GM19193 (cell line): ENCODE data around the gene MOAP1.

Experiments
- POLR2A ChIP-seq: IDR thresholded peaks from 4 replicates; pipeline ENCODE4 v1.6.1; 2011; ENCODE audit not compliant: insufficient read depth, insufficient read length; ENCODE audit errors: extremely low read depth

Gene MOAP1

DNA sequence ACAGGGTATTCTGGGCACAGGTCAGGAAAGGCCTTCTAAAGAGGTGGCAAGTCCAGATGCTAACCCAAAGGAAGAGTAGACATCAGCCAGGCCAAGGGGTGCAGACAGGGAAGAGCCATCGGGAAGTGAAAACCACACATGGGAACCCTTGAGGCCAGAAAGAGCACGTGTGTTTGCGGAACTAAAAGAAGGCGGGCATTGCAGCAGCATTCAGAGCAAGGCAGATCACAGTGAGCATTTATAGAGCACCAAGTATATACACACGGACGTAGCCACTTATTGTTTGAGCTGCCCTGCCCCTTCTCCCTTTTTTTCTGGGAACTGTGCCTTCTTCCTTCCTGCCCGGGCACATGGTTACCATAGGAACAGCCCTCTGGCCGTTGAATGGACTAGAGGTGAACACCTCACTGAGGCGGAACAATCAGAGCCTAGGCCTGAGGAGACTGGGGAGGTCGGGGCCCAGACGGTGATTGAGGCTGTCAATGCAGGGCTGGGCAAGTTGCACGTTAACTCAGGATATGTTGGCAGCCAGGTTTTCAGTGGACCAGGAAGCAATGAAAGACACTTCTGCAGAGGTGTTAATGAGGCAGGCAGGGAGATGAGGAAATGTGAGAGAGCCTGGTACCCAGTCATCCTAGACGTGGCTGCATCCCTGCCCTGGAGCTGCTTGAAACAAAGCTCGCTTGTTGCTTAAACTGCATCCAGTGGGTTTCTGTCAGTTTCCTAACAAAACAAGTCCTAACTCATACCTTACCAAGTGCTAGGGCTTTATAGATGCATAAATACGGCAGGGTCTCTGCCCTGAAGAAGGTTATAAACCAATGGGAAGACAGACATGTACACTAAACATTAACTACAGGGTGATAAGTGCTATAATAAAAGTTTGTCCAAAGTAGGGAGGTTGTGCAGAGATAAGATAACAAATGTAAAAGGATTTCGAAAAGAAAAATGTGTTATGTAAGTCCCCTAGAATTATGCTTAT lies 34.2 kb downstream of the MOAP1 start:
- no peak for TF ChIP-seq POLR2A

DNA sequence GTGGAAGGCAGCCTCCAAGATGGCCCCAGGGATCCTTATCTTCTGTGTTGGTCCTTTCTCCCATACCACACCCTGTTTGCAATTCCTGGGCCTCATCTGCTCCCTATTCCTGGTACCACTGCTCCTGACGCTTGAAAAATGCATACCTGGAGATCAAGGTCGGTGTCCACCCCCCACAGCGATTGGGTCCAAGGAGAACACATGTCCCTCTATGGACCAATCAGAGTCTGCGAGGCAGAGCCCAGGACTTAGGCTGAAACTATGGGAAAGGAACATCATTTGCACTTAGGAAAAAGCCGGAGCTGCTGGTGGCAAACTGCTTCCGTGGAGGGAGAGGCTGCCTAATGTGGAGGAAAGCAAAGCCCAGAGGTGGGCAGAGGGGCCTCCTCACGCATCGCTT lies 35.7 kb downstream of the MOAP1 start:
- TF ChIP-seq POLR2A, result no peak

GRCh38 chr14:93146119-93146518 lies 38.6 kb downstream of the MOAP1 start:
- TF ChIP-seq POLR2A, result no peak

GRCh38 chr14:93142854-93143652 lies 41.6 kb downstream of the MOAP1 start:
- TF ChIP-seq POLR2A, result no peak

GRCh38 chr14:93137864-93138263 lies 46.8 kb downstream of the MOAP1 start:
- TF ChIP-seq POLR2A, result no peak

- TF ChIP-seq POLR2A, result no peak
Measured at GRCh38 chr14:93136009-93136408, 48.7 kb downstream of the MOAP1 start.

DNA sequence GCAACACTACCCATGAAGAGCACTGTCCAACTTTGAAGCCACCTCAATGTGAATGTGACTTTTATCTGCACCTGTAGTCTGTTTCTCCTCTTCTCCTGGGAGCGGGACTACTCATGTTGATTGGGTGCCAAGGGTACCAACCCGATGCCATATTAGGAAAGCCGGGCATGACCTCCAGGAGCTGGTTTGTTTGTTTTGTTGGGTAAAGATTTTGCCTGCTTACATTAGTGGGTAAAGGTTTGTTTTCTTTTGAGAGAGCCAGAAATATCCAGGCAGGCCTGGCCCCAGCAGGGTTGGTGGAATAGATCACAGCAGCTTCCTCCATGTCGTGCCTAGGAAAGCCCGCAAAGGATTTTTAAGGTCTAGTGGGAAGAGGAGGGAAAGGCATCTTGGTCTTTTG lies 49.3 kb downstream of the MOAP1 start:
- no peak for TF ChIP-seq POLR2A

- TF ChIP-seq POLR2A, result no peak
Measured at GRCh38 chr14:93133464-93133863, 51.2 kb downstream of the MOAP1 start.

DNA sequence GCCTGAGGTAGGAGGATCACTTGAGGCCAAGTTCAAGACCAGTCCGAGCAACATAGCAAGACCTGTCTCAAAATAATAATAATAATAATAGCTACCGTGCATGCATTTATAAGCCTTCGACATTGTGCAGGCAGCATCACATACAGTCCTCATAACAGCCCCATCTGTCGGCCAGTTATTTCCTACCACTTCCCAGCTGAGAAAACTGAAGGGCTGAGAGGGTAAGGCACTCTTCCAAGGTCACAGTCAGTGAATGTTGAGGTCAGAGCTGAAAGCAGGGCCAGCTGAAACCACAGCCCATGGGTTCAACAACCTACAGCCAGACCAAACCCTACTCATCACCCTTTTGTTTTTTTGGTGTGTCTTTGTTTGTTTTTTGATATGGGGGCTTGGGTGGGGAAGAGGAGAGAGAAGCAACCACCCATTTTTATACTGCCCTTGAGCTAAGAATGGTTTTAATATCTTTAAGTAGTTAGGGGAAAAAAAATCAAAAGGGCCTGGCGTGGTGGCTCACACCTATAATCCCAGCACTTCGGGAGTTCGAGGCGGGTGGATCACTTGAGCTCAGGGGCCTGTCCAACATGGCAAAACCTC lies 52.1 kb downstream of the MOAP1 start:
- no peak for TF ChIP-seq POLR2A
